Measurements from ENCODE around the gene IL5.
"Not testable (repeated sequence)": the region's sequence is repeated elsewhere in the genome, so short reads cannot be mapped to it uniquely, and the experiment has no call there.

IL5 gene

GRCh38 chr5:132543472-132544201 lies at the start of gene IL5:
TSS of gene IL5 (minus strand) at chr5:132543522. CDS start at chr5:132543478, 44 bp downstream.
- DNase-seq: no peak

DNA sequence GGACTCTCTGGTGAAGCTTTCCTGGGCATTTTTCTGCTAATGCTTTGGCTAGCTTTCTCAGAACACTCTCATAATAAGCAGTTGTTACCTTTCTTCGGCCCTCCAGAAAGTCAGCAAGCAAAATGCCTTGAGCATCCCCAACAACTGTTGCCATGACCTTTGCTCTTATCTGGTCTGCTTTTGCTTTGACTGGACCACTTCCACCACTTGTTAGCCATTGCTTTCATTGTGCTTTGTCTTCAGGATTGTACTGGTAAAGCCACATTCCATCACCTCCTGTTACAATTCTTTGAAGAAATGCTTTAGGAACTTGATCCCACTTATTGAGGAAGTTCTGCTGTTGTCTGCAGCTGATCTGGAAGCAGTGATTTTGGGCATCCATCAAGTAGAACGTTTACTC lies 49.2 kb upstream of the IL5 start:
- no peak for DNase-seq

DNA sequence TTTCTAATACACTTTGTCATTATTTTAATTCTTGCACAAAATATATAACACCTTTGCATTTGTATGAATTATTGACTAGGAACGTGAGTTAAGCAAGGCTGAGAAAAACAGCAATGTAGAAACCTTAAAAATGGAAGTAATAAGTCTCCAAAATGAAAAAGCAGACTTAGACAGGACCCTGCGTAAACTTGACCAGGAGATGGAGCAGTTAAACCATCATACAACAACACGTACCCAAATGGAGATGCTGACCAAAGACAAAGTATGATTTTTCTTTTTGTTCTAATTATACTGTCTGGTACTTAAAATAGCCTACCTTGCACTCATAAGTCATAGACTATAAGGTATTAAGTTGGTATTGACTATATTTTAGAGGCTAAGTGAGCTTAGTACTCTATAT lies 47.8 kb upstream of the IL5 start:
- peak; percentile 13 for DNase-seq

GRCh38 chr5:132589467-132589866 lies 46.1 kb upstream of the IL5 start:
- no peak for DNase-seq

- DNase-seq: peak; percentile 29
These were observed 42.7 kb upstream of the IL5 start for GRCh38 chr5:132586063-132586462.

DNA sequence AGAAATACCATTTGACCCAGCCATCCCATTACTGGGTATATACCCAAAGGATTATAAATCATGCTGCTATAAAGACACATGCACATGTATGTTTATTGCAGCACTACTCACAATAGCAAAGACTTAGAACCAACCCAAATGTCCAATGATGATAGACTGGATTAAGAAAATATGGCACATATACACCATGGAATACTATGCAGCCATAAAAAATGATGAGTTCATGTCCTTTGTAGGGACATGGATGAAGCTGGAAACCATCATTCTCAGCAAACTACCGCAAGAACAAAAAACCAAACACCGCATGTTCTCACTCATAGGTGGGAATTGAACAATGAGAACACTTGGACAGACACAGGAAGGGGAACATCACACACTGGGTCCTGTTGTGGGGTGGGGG lies 41.2 kb upstream of the IL5 start:
- DNase-seq: not testable (repeated sequence)

GRCh38 chr5:132576123-132576522 lies 32.8 kb upstream of the IL5 start:
- DNase-seq: no peak

GRCh38 chr5:132566657-132567056 lies 23.3 kb upstream of the IL5 start:
- peak; percentile 30 for DNase-seq

DNA sequence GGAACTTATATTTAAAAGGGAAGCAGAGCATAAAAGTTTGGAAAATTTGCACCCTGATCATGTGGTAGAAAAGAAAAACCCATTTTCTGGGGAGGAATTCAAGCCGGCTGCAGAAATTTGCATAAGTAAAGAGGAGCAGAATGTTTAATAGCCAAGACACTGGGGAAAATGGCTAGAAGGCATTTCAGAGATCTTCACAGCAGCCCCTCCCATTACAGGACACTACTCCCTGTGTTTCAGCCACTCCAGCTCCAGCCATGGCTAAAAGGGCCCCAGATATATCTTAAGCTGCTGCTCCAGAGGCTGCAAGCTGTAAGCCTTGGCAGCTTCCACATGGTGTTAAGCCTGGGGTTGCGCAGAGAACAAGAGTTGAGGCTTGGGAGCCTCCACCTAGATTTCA lies 21.2 kb upstream of the IL5 start:
- not testable (repeated sequence) for DNase-seq

DNA sequence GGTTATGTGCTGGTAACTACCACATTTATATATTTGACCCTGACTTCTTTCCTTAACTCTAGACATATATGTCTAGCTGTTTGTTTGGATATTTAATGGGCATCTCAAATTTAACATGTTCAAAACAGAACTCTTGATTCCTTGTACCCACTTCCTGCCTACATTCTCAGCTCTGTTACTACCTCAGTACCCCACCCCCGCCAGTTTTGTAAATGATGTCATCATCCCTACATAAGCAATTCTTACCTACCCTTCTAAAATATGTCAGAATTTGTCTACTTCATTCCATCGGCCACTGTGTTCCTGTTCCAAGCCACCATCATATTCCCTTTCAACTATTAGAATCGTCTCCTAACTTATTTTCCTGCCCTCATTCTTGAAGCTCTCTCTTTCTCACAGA lies 18.3 kb upstream of the IL5 start:
- DNase-seq: peak; percentile 30

- no peak for DNase-seq
These were observed 16.2 kb upstream of the IL5 start for GRCh38 chr5:132559383-132560060.

DNA sequence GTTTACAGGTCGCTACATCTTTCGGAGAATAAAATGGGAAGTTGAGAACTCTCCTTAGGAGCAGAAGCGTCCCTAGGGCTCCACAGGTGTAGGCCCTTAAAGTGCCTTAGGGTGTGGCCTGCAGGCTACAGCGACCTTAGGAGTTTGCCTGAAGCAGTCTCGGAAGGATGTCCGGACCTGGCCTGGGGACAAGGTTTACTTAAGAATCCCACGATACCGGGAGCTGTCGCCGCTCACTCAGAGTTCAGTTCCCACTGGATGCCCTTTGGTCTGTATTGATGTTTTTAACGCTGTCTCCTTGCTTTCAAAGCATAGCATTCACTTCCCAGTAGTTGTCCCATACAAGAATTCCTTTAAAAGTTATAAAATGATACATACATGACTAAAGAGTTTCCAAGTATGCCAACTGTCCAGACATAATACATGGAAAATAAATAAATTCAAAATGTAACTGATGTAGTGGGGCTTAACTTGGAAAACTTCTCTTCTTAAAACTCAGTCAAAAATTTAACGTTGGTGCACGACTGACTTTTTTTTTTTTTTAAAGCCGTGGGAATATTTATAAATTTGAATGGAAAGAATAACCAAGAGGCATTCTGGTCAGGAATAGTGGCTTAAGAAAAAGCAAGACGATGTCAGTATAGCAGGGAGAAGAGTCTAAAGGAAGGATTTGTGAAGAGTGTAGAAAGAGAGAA lies 14.3 kb upstream of the IL5 start:
- peak; percentile 59 for DNase-seq

GRCh38 chr5:132556763-132557477 lies 13.6 kb upstream of the IL5 start, which contains the start of gene RAD50:
TSS of gene RAD50 (plus strand) at chr5:132556977. CDS start at chr5:132557325, 348 bp downstream.
- DNase-seq: peak; percentile 97

GRCh38 chr5:132556153-132556762 lies 12.9 kb upstream of the IL5 start:
- no peak for DNase-seq

DNA sequence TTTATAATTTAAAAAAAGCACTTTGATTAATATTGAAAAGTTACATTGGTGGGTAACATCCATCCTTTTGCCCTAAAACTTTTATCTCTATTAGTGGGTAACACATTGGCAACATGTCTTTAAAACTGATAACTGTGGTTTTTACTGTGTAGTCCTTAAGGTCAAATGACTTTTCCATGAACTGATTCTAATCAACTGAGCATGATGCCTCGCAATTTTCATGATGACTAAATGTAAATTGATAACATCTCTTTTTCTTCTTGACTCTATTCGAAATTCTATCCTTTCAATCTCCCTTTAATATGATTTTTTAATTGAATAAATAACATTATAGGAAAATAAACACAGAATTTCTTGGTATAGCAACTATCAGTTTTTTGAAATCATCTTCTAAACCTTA lies 6.3 kb upstream of the IL5 start:
- DNase-seq: no peak

DNA sequence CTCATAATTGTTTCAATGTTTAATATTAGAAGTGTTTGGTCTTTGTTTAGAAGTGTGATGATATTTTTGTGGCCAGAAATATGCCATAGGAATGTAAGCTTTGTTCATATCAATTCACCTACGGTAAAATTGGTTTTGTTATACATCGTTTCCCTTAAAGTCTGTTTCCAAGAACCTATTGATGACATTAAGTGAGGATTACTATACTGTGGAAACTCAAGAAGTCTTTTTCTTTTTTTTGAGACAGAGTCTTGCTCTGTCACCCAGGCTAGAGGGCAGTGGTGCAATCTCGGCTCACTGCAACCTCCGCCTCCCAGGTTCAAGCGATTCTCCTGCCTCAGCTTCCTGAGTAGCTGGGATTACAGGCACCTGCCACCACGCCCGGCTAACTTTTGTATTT lies 5.5 kb upstream of the IL5 start:
- not testable (repeated sequence) for DNase-seq

DNA sequence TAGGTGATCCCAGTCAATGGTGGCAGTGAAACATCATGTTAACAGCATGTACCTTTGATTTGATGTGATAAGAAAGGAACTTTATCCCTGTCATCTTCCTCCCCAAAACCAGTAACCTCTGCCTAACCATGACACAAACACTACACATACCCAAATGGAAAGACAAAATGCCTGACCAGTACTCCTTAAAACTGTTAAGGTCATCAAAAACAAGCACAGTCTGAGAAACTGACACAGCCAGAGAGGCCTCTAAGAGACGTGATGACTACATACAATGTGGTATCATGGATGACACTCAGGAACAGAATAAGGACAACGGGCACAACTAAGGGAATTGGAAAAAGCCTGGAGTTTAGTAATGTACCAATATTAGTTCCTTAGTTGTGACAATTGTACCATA lies 3.9 kb upstream of the IL5 start:
- DNase-seq: no peak

DNA sequence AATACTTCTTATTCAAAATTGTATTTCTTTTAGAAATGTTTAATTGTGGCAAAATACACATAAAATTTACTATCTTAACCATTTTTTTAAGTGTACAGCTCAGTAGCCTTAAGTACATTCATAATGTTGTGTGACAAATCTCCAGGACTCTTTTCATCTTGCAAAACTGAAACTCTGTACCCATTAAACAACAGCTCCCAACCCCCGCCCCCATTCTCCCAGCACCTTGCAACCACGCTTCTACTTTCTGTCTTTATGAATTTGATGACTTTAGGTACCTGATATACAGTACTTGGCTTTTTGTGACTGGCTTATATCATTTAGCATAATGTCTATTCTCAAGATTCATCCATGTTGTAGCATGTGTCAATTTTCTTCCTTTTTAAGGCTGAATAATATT lies 2.8 kb upstream of the IL5 start:
- DNase-seq: peak; percentile 59

- DNase-seq: no peak
These were observed 2.6 kb downstream of the IL5 start for GRCh38 chr5:132540764-132541163.

GRCh38 chr5:132540149-132540548 lies 3.2 kb downstream of the IL5 start:
- DNase-seq: no peak

GRCh38 chr5:132539716-132540115 lies 3.6 kb downstream of the IL5 start:
- no peak for DNase-seq

- peak; percentile 30 for DNase-seq
These were observed 12.4 kb downstream of the IL5 start for GRCh38 chr5:132530946-132531345.

Measured in activated CD4-positive, alpha-beta T cell treated with anti-CD3 and anti-CD28 coated beads, Interleukin-2, Interleukin-6, amounts not matched to agents 100 ng/mL and 50 ng/mL, durations not matched to agents 16 hours and 8 hours (primary cell).